Cerebellar nuclear complex (tissue), 1 donor: ENCODE measurements around the gene PFKFB1.
A peak's percentile ranks its signal among the peaks of the same experiment; 100 is the strongest.
"Not testable (repeated sequence)": the region's sequence is repeated elsewhere in the genome, so short reads cannot be mapped to it uniquely, and the experiment has no call there.

Experiments used
- DNase-seq, 2 experiments: peaks; one replicate each; lab custom pipeline; 2025; lab: John Stamatoyannopoulos, UW

Gene PFKFB1

GRCh38 chrX:54992911-54993622 lies 921 bp downstream of the PFKFB1 start:
- DNase-seq, result no peak

GRCh38 chrX:54991706-54992105 lies 2.3 kb downstream of the PFKFB1 start:
- no peak for DNase-seq

GRCh38 chrX:54983306-54983705 lies 10.7 kb downstream of the PFKFB1 start:
- DNase-seq, result not testable (repeated sequence)

GRCh38 chrX:54980334-54980733 lies 13.7 kb downstream of the PFKFB1 start:
- no peak for DNase-seq

- DNase-seq, result no peak
Observed at GRCh38 chrX:54979432-54979831, 14.6 kb downstream of the PFKFB1 start.

- no peak for DNase-seq
Observed at GRCh38 chrX:54978448-54978847, 15.5 kb downstream of the PFKFB1 start.

GRCh38 chrX:54977387-54977786 lies 16.6 kb downstream of the PFKFB1 start:
- no peak for DNase-seq

GRCh38 chrX:54964766-54965497 lies 29.1 kb downstream of the PFKFB1 start:
- DNase-seq, result no peak

GRCh38 chrX:54961750-54962149 lies 32.2 kb downstream of the PFKFB1 start:
- no peak for DNase-seq

- peak in 1 of 2 experiments; percentile 26 for DNase-seq
Observed at GRCh38 chrX:54950730-54951375, 43.1 kb downstream of the PFKFB1 start.

GRCh38 chrX:54945224-54945623 lies 48.8 kb downstream of the PFKFB1 start:
- no peak for DNase-seq

GRCh38 chrX:54944816-54945215 lies 49.2 kb downstream of the PFKFB1 start:
- DNase-seq, result no peak

GRCh38 chrX:54937416-54937815 lies 56.6 kb downstream of the PFKFB1 start:
- no peak for DNase-seq

- DNase-seq, result no peak
Observed at GRCh38 chrX:54935306-54935705, 58.7 kb downstream of the PFKFB1 start.

- no peak for DNase-seq
Observed at GRCh38 chrX:54934890-54935289, 59.1 kb downstream of the PFKFB1 start.

- DNase-seq, result no peak
Observed at GRCh38 chrX:54934058-54934457, 59.9 kb downstream of the PFKFB1 start.

GRCh38 chrX:54933150-54933826 lies 60.7 kb downstream of the PFKFB1 start:
- no peak for DNase-seq

GRCh38 chrX:54931107-54931506 lies 62.9 kb downstream of the PFKFB1 start:
- DNase-seq, result no peak

- no peak for DNase-seq
Observed at GRCh38 chrX:54930291-54931049, 63.5 kb downstream of the PFKFB1 start.

- DNase-seq, result no peak
Observed at GRCh38 chrX:54928876-54929275, 65.1 kb downstream of the PFKFB1 start.

GRCh38 chrX:54926978-54927377 lies 67.0 kb downstream of the PFKFB1 start:
- DNase-seq, result no peak

- DNase-seq, result no peak
Observed at GRCh38 chrX:54923376-54923775, 70.6 kb downstream of the PFKFB1 start.
